HepG2 (cell line): ENCODE data around the gene AK6. TPM values are rescaled to one million over a fixed set of nuclear protein-coding genes. Genes with fewer than 3 reads are reported as not detected.

Experiments used
- FOXM1 ChIP-seq: sonication (generic); formaldehyde crosslinking; IDR thresholded peaks from 2 replicates; pipeline ENCODE4 v1.5.0; 2020; ENCODE audit warnings: missing genetic modification reagents
- HINFP ChIP-seq: sonication (generic); formaldehyde crosslinking; IDR thresholded peaks from 2 replicates; pipeline ENCODE4 v1.4.0; 2020; ENCODE audit warnings: low read depth, mild to moderate bottlenecking, missing genetic modification reagents
- HOXA5 ChIP-seq: sonication (generic); formaldehyde crosslinking; IDR thresholded peaks from 2 replicates; pipeline ENCODE4 v1.4.0; 2020; ENCODE audit warnings: missing genetic modification reagents
- IKZF4 ChIP-seq: sonication (generic); formaldehyde crosslinking; IDR thresholded peaks from 2 replicates; pipeline ENCODE4 v1.5.1; 2020; ENCODE audit warnings: borderline replicate concordance, mild to moderate bottlenecking, low read depth, missing genetic modification reagents; ENCODE audit errors: not compliant biosample characterization
- NFAT5 ChIP-seq: sonication (generic); formaldehyde crosslinking; IDR thresholded peaks from 2 replicates; pipeline ENCODE4 v1.4.0; 2020; ENCODE audit warnings: missing genetic modification reagents
- RORA ChIP-seq: sonication (generic); formaldehyde crosslinking; IDR thresholded peaks from 2 replicates; pipeline ENCODE4 v1.5.0; 2020; ENCODE audit warnings: mild to moderate bottlenecking, missing genetic modification reagents, moderate library complexity
- SCMH1 ChIP-seq: sonication (generic); formaldehyde crosslinking; IDR thresholded peaks from 2 replicates; pipeline ENCODE4 v1.9.0; 2021; ENCODE audit warnings: missing genetic modification reagents, mild to moderate bottlenecking, borderline replicate concordance
- SOX5 ChIP-seq: IDR thresholded peaks from 2 replicates; pipeline ENCODE4 v1.6.1; 2016; ENCODE audit warnings: borderline replicate concordance
- TEAD2 ChIP-seq: sonication (generic); formaldehyde crosslinking; IDR thresholded peaks from 2 replicates; pipeline ENCODE4 v1.9.0; 2021; ENCODE audit warnings: missing genetic modification reagents
- ZNF598 ChIP-seq: sonication (generic); formaldehyde crosslinking; IDR thresholded peaks from 2 replicates; pipeline ENCODE4 v1.5.1; 2020; ENCODE audit warnings: mild to moderate bottlenecking, missing genetic modification reagents, borderline replicate concordance
- ZNF644 ChIP-seq: IDR thresholded peaks from 2 replicates; pipeline ENCODE4 v1.6.1; 2016; ENCODE audit warnings: low read depth
- ZNF740 ChIP-seq: sonication (generic); formaldehyde crosslinking; IDR thresholded peaks from 2 replicates; pipeline ENCODE4 v1.4.0; 2020; ENCODE audit warnings: missing genetic modification reagents
- polyA plus RNA-seq, 8 experiments: library from polyadenylated mRNA; depleted of rRNA in 3 of 8; stranded (reverse) in 7 of 8; unstranded in 1 of 8; fragments of >200 nt; fragmentation: Illumina TruSeq in 4 of 8; extraction: Trizol in 4 of 8; gene quantifications; 2 replicates each; pipeline versions ENCODE4 v1.2.1 to v1.2.3, GENCODE V29; 2011 to 2016; ENCODE audit warnings: low read depth in 4 of 8, missing spikeins in 1 of 8, mixed read lengths in 1 of 8; ENCODE audit not compliant: insufficient read depth in 1 of 8
- total RNA-seq, 5 experiments: library from RNA; depleted of rRNA; stranded (reverse); fragments of >200 nt; fragmentation: Illumina TruSeq; extraction: Trizol; gene quantifications; 2 replicates each; pipeline ENCODE4 v1.2.3, GENCODE V29; 2016; ENCODE audit warnings: low read depth in 1 of 5
- TF ChIP-seq, protein P1 (sequence below): sonication (generic); formaldehyde crosslinking; IDR thresholded peaks from 2 replicates; pipeline ENCODE4 v1.5.0; 2020; ENCODE audit warnings: mild to moderate bottlenecking, missing genetic modification reagents

Gene AK6
- total and polyA plus RNA-seq, 2 of the 13 experiments (the other 11 are each of a cell fraction or from before 2014, with no cell fraction given), result 31.1 to 77.2 TPM

DNA sequence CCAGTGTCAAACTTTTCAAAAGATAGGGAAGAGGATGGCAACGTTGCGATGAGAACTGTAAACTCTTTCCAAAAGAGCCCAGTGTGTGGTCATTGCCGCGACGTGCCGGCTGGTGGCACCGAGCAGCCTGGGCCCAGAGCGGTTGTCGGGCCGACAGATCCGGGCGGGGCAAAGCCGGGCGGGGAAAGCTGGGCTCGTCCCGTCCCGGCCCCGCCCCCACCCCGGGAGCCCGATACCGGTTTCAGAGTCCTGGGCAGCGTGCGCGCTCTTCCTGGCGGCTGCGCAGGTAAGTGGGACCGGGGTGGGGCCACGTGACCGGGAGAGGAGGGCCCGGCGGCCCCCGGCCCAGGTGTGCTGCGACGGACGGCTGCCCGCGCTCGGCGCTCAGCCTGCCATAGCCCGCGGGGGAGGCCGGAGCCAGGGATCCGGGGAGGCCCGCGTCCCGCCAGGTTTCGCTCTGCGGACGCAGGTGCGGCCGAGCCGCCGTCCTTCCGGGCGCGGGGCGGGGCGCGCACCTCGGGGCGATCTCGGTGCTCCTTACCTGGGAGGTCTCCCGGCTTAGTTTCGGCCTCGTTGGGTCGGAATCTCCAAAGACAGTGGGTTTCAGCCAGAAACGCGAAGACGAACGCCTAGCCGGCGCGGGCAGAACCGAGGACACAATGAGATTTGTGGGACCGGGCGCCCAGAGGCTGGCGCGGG lies 45.7 kb upstream of the AK6 start, which contains the start of gene MARVELD2 (continued):
- peak; percentile 66; the same call in 1 of the 2 replicates for TF ChIP-seq NFAT5 (CRISPR knock-in tag)
- TF ChIP-seq IKZF4 (CRISPR knock-in tag), result no peak
- TF ChIP-seq RORA (CRISPR knock-in tag), result no peak
- no peak for TF ChIP-seq ZNF644 (CRISPR knock-in tag)
- peak; percentile 51; the same call in 1 of the 2 replicates for TF ChIP-seq SOX5 (CRISPR knock-in tag)
- TF ChIP-seq HINFP (CRISPR knock-in tag), result peak; percentile 50; the same call in 1 of the 2 replicates
- no peak; the same call in 1 of the 2 replicates for TF ChIP-seq HOXA5
- TF ChIP-seq, protein P1, sequence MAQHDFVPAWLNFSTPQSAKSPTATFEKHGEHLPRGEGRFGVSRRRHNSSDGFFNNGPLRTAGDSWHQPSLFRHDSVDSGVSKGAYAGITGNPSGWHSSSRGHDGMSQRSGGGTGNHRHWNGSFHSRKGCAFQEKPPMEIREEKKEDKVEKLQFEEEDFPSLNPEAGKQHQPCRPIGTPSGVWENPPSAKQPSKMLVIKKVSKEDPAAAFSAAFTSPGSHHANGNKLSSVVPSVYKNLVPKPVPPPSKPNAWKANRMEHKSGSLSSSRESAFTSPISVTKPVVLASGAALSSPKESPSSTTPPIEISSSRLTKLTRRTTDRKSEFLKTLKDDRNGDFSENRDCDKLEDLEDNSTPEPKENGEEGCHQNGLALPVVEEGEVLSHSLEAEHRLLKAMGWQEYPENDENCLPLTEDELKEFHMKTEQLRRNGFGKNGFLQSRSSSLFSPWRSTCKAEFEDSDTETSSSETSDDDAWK (CRISPR knock-in tag), result no peak
- TF ChIP-seq FOXM1 (CRISPR knock-in tag), result no peak
- peak; percentile 75; the same call in 1 of the 2 replicates for TF ChIP-seq ZNF598 (CRISPR knock-in tag)
- no peak for TF ChIP-seq SCMH1 (CRISPR knock-in tag)
- no peak for TF ChIP-seq TEAD2 (CRISPR knock-in tag)
- no peak; the same call in 1 of the 2 replicates for TF ChIP-seq ZNF740 (CRISPR knock-in tag)
